ENCODE results near the gene DCUN1D5. TPM values are rescaled to one million over a fixed set of nuclear protein-coding genes. Genes with fewer than 3 reads are reported as not detected.

The DCUN1D5 gene
- total RNA-seq, 3 donors from 2014 or later, result 31.8 to 38.2 (median 36.2) TPM

- Histone ChIP-seq H3K4me3 (no peak overlapping the region), H3K27ac (no peak overlapping the region), H3K27me3 (no peaks in the 10 kb centered on the region), H3K36me3 (peaks cover 10% of the 10 kb centered on the region), H3K9me3 (no peaks in the 10 kb centered on the region), H3K4me1 (no peaks in the 10 kb centered on the region)
- intact Hi-C loops (cut with DNase I; ENCODE audit: low total_unique reads), result no loop called here
- DNase-seq (ENCODE audit: low spot score in 2 of 2), result no peak
- TF ChIP-seq POLR2A (IDR thresholded peaks at IDR 0.05) (no peak), CTCF (IDR thresholded peaks at IDR 0.05) (no peak), POLR2AphosphoS5 (IDR thresholded peaks at IDR 0.05) (no peak)
These were observed 14.4 kb downstream of the DCUN1D5 start for GRCh38 chr11:103077554-103077953.

- no peak for DNase-seq (ENCODE audit: low spot score in 2 of 2)
- no peak overlapping the region for H3K4me3 ChIP-seq
- H3K4me1 ChIP-seq, result no peaks in the 10 kb centered on the region
- peaks cover 7% of the 10 kb centered on the region for H3K36me3 ChIP-seq
- no peaks in the 10 kb centered on the region for H3K27me3 ChIP-seq
- no peaks in the 10 kb centered on the region for H3K9me3 ChIP-seq
- H3K27ac ChIP-seq, result no peak overlapping the region
- intact Hi-C loops (cut with DNase I; ENCODE audit: low total_unique reads), result no loop called here
- no peak for TF ChIP-seq POLR2A (IDR thresholded peaks at IDR 0.05)
- no peak for TF ChIP-seq CTCF (IDR thresholded peaks at IDR 0.05)
These were observed 15.6 kb downstream of the DCUN1D5 start for GRCh38 chr11:103076361-103076760.

GRCh38 chr11:103071008-103071407, 21.0 kb downstream of the DCUN1D5 start:
- TF ChIP-seq CTCF (IDR thresholded peaks at IDR 0.05) (no peak), POLR2A (IDR thresholded peaks at IDR 0.05) (no peak), POLR2AphosphoS5 (IDR thresholded peaks at IDR 0.05) (no peak)
- no peaks in the 10 kb centered on the region for H3K9me3 ChIP-seq
- H3K4me3 ChIP-seq, result no peak overlapping the region
- peaks cover 4% of the 10 kb centered on the region for H3K36me3 ChIP-seq
- H3K4me1 ChIP-seq, result no peaks in the 10 kb centered on the region
- H3K27ac ChIP-seq, result no peak overlapping the region
- no peak for DNase-seq (ENCODE audit: low spot score in 2 of 2)
- no peaks in the 10 kb centered on the region for H3K27me3 ChIP-seq
- intact Hi-C loops (cut with DNase I; ENCODE audit: low total_unique reads), result no loop called here

GRCh38 chr11:103070142-103070541, 21.8 kb downstream of the DCUN1D5 start:
- no peak overlapping the region for H3K27ac ChIP-seq
- TF ChIP-seq POLR2A (IDR thresholded peaks at IDR 0.05), result no peak
- no peak for TF ChIP-seq POLR2AphosphoS5 (IDR thresholded peaks at IDR 0.05)
- no peak for TF ChIP-seq CTCF (IDR thresholded peaks at IDR 0.05)
- no peaks in the 10 kb centered on the region for H3K9me3 ChIP-seq
- no peaks in the 10 kb centered on the region for H3K36me3 ChIP-seq
- no peak overlapping the region for H3K4me3 ChIP-seq
- intact Hi-C loops (cut with DNase I; ENCODE audit: low total_unique reads), result no loop called here
- no peaks in the 10 kb centered on the region for H3K27me3 ChIP-seq
- H3K4me1 ChIP-seq, result no peaks in the 10 kb centered on the region
- DNase-seq (ENCODE audit: low spot score in 2 of 2), result no peak

GRCh38 chr11:103069367-103069766, 22.6 kb downstream of the DCUN1D5 start:
- no peak overlapping the region for H3K27ac ChIP-seq
- no peaks in the 10 kb centered on the region for H3K4me1 ChIP-seq
- TF ChIP-seq POLR2AphosphoS5 (IDR thresholded peaks at IDR 0.05) (no peak), CTCF (IDR thresholded peaks at IDR 0.05) (no peak), POLR2A (IDR thresholded peaks at IDR 0.05) (no peak)
- intact Hi-C loops (cut with DNase I; ENCODE audit: low total_unique reads), result no loop called here
- H3K27me3 ChIP-seq, result no peaks in the 10 kb centered on the region
- H3K9me3 ChIP-seq, result no peaks in the 10 kb centered on the region
- peaks cover 2% of the 10 kb centered on the region for H3K36me3 ChIP-seq
- DNase-seq (ENCODE audit: low spot score in 2 of 2), result no peak
- H3K4me3 ChIP-seq, result no peak overlapping the region

Data from breast epithelium (tissue), 4 donors.